CD4-positive, alpha-beta T cell treated with Interleukin-17A for 1 hour (primary cell): Measurements from ENCODE around the gene MEP1A.
"Not testable (repeated sequence)": the region's sequence is repeated elsewhere in the genome, so short reads cannot be mapped to it uniquely, and the experiment has no call there.

ENCODE experiments used
- DNase-seq: peaks from one replicate; pipeline ENCODE4 v3.0.0-alpha.2; 2020

The MEP1A gene

GRCh38 chr6:46838033-46838432, 44.8 kb downstream of the MEP1A start:
- no peak for DNase-seq

GRCh38 chr6:46842252-46842846, 49.2 kb downstream of the MEP1A start:
- not testable (repeated sequence) for DNase-seq

- DNase-seq: no peak
Measured at GRCh38 chr6:46845126-46845525, 51.9 kb downstream of the MEP1A start.

- peak; percentile 33 for DNase-seq
Measured at GRCh38 chr6:46848684-46849360, 55.6 kb downstream of the MEP1A start.

- no peak for DNase-seq
Measured at GRCh38 chr6:46849361-46849690, 56.1 kb downstream of the MEP1A start.

- no peak for DNase-seq
Measured at GRCh38 chr6:46850792-46851191, 57.6 kb downstream of the MEP1A start.

GRCh38 chr6:46851576-46851975, 58.4 kb downstream of the MEP1A start:
- DNase-seq: not testable (repeated sequence)

GRCh38 chr6:46855966-46856365, 62.8 kb downstream of the MEP1A start:
- DNase-seq: peak; percentile 7

- DNase-seq: no peak
Measured at GRCh38 chr6:46862381-46862780, 69.2 kb downstream of the MEP1A start.

GRCh38 chr6:46863791-46864190, 70.6 kb downstream of the MEP1A start:
- no peak for DNase-seq

GRCh38 chr6:46865221-46865620, 72.0 kb downstream of the MEP1A start:
- DNase-seq: no peak

GRCh38 chr6:46867411-46867810, 74.2 kb downstream of the MEP1A start:
- no peak for DNase-seq

GRCh38 chr6:46876126-46876525, 82.9 kb downstream of the MEP1A start:
- no peak for DNase-seq

GRCh38 chr6:46879003-46879402, 85.8 kb downstream of the MEP1A start:
- DNase-seq: no peak

GRCh38 chr6:46882645-46883044, 89.5 kb downstream of the MEP1A start:
- DNase-seq: no peak

GRCh38 chr6:46888031-46888430, 94.8 kb downstream of the MEP1A start:
- no peak for DNase-seq

GRCh38 chr6:46888578-46888977, 95.4 kb downstream of the MEP1A start:
- no peak for DNase-seq
